Right atrium auricular region (tissue), 2 donors: ENCODE results near the gene CNTFR. TPM values are rescaled to one million over a fixed set of nuclear protein-coding genes. Genes with fewer than 3 reads are reported as not detected.

Experiments used
- DNase-seq: peaks from one replicate; pipeline ENCODE4 v3.0.0-alpha.2; 2019; ENCODE audit warnings: low spot score
- H3K27ac ChIP-seq, 2 donors: fragments of 200-600 bp; sonication (generic); 1 replicate in 1 of 2; 2 replicates in 1 of 2; pipeline ENCODE4 v1.5.1; 2016 to 2019
- H3K27me3 ChIP-seq, 2 donors: fragments of 200-600 bp; sonication (generic); one replicate each; pipeline versions ENCODE4 v1.5.1 to v1.6.0; 2017 to 2019
- H3K36me3 ChIP-seq: fragments of 200-600 bp; sonication (generic); one replicate; pipeline ENCODE4 v1.5.1; 2016
- H3K4me1 ChIP-seq, 2 donors: fragments of 200-600 bp; sonication (generic); one replicate each; pipeline versions ENCODE4 v1.5.1 to v1.6.0; 2017 to 2019
- H3K4me3 ChIP-seq, 2 donors: fragments of 200-600 bp; sonication (generic); 1 replicate in 1 of 2; 2 replicates in 1 of 2; pipeline ENCODE4 v1.5.1; 2017 to 2019; ENCODE audit warnings: mild to moderate bottlenecking in 1 of 2, moderate library complexity in 1 of 2
- H3K9me3 ChIP-seq, 2 donors: fragments of 200-600 bp; sonication (generic); one replicate each; pipeline ENCODE4 v1.5.1; 2019
- total RNA-seq, 2 donors: library from RNA; depleted of rRNA; stranded (reverse); fragments of >200 nt; gene quantifications; one replicate each; pipeline ENCODE4 v1.1.0, GENCODE V29; 2016
- TF ChIP-seq, protein P1 (sequence below), 2 donors: fragments of 200-600 bp; sonication (generic); IDR thresholded peaks; one replicate each; pipeline ENCODE4 v1.5.1; 2019; ENCODE audit warnings: antibody characterized with exemption in 2 of 2

CNTFR gene
- total RNA-seq, 2 donors from 2014 or later, result 6.6 to 23.3 TPM

DNA sequence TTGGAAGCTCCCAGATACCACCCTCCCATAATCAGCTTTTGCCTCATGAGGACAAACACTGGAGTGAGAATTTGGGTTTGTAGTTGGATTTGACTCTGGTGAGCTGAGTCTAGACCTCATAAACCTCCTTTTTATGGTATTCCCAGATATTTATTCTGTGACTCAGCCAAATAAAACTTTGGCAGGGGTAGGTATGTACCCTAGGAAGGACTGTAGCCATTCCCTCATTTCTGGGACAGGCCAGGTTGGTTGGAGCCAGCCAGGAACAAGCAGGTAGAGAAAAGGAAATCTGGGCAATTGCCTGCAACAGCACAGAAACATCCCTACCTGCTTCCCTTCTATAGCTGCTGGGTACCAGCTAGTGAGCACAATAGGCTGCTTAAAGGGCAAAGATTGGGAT, 86.1 kb downstream of the CNTFR start:
- TF ChIP-seq, protein P1, sequence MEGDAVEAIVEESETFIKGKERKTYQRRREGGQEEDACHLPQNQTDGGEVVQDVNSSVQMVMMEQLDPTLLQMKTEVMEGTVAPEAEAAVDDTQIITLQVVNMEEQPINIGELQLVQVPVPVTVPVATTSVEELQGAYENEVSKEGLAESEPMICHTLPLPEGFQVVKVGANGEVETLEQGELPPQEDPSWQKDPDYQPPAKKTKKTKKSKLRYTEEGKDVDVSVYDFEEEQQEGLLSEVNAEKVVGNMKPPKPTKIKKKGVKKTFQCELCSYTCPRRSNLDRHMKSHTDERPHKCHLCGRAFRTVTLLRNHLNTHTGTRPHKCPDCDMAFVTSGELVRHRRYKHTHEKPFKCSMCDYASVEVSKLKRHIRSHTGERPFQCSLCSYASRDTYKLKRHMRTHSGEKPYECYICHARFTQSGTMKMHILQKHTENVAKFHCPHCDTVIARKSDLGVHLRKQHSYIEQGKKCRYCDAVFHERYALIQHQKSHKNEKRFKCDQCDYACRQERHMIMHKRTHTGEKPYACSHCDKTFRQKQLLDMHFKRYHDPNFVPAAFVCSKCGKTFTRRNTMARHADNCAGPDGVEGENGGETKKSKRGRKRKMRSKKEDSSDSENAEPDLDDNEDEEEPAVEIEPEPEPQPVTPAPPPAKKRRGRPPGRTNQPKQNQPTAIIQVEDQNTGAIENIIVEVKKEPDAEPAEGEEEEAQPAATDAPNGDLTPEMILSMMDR (IDR thresholded peaks at IDR 0.05), result no peak
- H3K4me1 ChIP-seq, result peaks cover 0 to 21% of the 10 kb centered on the region in 2 donors
- H3K9me3 ChIP-seq, result no peaks in the 10 kb centered on the region
- H3K4me3 ChIP-seq, result no peak overlapping the region
- H3K36me3 ChIP-seq, result no peaks in the 10 kb centered on the region
- no peaks in the 10 kb centered on the region for H3K27me3 ChIP-seq
- no peak overlapping the region for H3K27ac ChIP-seq
- no peak for DNase-seq

DNA sequence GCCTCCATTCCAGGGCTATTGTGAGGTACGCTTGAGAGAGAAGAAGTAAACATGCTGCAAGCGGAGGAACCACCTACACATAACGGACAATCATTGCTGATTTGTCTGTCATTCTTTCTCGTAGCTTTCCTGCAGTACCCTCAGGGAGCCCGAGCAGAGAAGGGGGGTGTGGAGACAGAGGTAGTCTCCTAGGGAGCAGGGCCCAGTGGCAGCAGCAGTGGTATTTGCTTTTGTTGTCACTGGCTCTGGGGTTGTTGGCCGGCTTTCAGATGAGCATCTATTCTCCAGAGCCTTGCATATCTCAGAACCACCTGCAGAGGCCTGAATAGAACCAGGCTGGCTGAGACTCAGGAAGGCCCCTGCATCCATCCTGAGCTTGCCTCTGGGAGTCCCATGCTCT, 86.6 kb downstream of the CNTFR start:
- Histone ChIP-seq H3K27ac (no peak overlapping the region), H3K36me3 (no peaks in the 10 kb centered on the region), H3K4me3 (no peak overlapping the region), H3K9me3 (no peaks in the 10 kb centered on the region), H3K27me3 (no peaks in the 10 kb centered on the region), H3K4me1 (peaks cover 0 to 21% of the 10 kb centered on the region in 2 donors)
- no peak for DNase-seq
- TF ChIP-seq, protein P1 (IDR thresholded peaks at IDR 0.05), result no peak

DNA sequence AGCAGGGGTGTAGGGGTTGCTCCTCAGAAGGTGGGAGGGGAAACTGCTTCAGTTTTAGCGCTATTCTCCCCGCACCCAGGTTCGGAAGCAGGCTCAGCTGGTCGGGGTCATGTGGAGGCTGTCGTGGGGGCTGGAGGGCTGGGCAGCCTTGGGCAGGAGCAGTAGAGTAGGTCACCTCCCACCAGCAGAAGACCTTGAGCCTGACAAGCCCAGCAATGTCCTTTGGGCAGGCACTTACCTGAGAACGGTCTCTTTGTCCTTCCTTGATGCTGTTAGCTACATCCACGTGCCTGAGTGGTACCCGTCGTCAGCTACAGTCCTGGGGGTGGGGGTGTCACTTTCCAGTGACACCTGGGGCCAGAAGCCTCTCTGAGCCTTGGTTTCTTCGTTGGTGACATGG, 87.1 kb downstream of the CNTFR start:
- no peak overlapping the region for H3K4me3 ChIP-seq
- no peaks in the 10 kb centered on the region for H3K36me3 ChIP-seq
- TF ChIP-seq, protein P1 (IDR thresholded peaks at IDR 0.05), result no peak
- DNase-seq, result no peak
- no peak overlapping the region for H3K27ac ChIP-seq
- no peaks in the 10 kb centered on the region for H3K9me3 ChIP-seq
- H3K27me3 ChIP-seq, result no peaks in the 10 kb centered on the region
- H3K4me1 ChIP-seq, result peaks cover 0 to 21% of the 10 kb centered on the region in 2 donors

DNA sequence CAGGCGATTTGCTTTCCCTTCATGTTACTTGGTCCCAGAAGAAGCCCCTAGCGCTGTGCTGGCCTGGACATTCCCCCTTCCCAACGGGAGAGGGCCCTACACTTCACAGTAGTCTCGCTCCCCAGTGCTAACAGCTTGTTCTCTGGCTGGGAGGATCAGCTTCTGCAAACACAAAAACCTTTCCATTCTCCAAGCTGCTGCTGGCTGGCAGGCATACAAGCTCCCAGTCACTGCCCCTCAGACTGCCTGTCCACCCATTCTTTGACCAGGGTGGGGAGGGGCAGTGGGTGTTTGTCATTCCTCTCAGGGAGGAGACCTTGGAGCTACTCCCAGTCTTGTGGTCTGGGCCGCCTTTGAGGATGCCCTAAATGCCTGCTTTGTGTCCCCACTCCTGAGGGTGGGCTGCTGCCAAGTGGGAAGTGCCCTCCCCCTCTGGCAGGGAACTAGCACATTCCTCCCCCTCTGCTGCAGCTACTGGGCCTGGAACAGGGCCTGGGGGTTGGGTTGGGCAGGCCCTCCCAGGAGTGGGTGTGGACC, 87.6 kb downstream of the CNTFR start:
- H3K4me1 ChIP-seq, result peaks cover 0 to 21% of the 10 kb centered on the region in 2 donors
- TF ChIP-seq, protein P1 (IDR thresholded peaks at IDR 0.05), result peak in 1 of 2 donors; percentile 57
- H3K9me3 ChIP-seq, result no peaks in the 10 kb centered on the region
- no peaks in the 10 kb centered on the region for H3K36me3 ChIP-seq
- H3K27ac ChIP-seq, result no peak overlapping the region
- DNase-seq, result peak; percentile 68
- no peaks in the 10 kb centered on the region for H3K27me3 ChIP-seq
- no peak overlapping the region for H3K4me3 ChIP-seq

Other genes starting within 250 kb of the CNTFR start
- gene MYORG, start 212.8 kb downstream of the CNTFR start, total RNA-seq, result 1 to 10 TPM; 5.4 to 7.4 TPM
- 10 to 100 TPM; 10.5 to 19.9 TPM for gene FAM219A, start 131.2 kb downstream of the CNTFR start, total RNA-seq
- gene DNAI1, start 130.9 kb downstream of the CNTFR start, total RNA-seq, result not detected
- under 1 TPM in 1 of 2 donors, not detected in 1; 0.75 TPM for gene ENHO, start 66.7 kb downstream of the CNTFR start, total RNA-seq
- gene RPP25L, start 22.4 kb upstream of the CNTFR start, total RNA-seq, result 10 to 100 TPM; 29.9 to 49.2 TPM
- 100 to 1,000 TPM in 1 of 2 donors, 10 to 100 TPM in 1; 59.1 to 154 TPM for gene DCTN3, start 30.8 kb upstream of the CNTFR start, total RNA-seq
- gene ARID3C, start 39.3 kb upstream of the CNTFR start, total RNA-seq, result not detected
- 10 to 100 TPM; 52.2 to 70.7 TPM for gene SIGMAR1, start 48.1 kb upstream of the CNTFR start, total RNA-seq
- gene GALT, start 57.0 kb upstream of the CNTFR start, total RNA-seq, result 10 to 100 TPM; 30.9 to 35.0 TPM
- gene IL11RA, start 62.5 kb upstream of the CNTFR start, total RNA-seq, result 100 to 1,000 TPM in 1 of 2 donors, 10 to 100 TPM in 1; 58.2 to 108 TPM
- not detected for gene CCL27, start 72.9 kb upstream of the CNTFR start, total RNA-seq
- gene CCL19, start 101.6 kb upstream of the CNTFR start, total RNA-seq, result under 1 TPM in 1 of 2 donors, not detected in 1; 0.63 TPM
- 10 to 100 TPM in 1 of 2 donors, 1 to 10 TPM in 1; 2.9 to 26.5 TPM for gene CCL21, start 120.4 kb upstream of the CNTFR start, total RNA-seq